OCI-LY7 (cell line): ENCODE data around the gene TMEM45B.

Experiments used
- CTCF ChIP-seq: fragments of 200-600 bp; sonication (generic); conservative IDR thresholded peaks from 2 replicates; pipeline ENCODE4 v1.5.1; 2014; ENCODE audit warnings: mild to moderate bottlenecking, antibody characterized with exemption, low read length, moderate library complexity, mixed read lengths
- EZH2phosphoT487 ChIP-seq: fragments of 200-600 bp; sonication (generic); IDR thresholded peaks from 2 replicates; pipeline ENCODE4 v1.6.1; 2018; ENCODE audit warnings: low read depth, borderline replicate concordance, mild to moderate bottlenecking, mixed run types, antibody characterized with exemption, low read length, moderate library complexity, mixed read lengths

DNA sequence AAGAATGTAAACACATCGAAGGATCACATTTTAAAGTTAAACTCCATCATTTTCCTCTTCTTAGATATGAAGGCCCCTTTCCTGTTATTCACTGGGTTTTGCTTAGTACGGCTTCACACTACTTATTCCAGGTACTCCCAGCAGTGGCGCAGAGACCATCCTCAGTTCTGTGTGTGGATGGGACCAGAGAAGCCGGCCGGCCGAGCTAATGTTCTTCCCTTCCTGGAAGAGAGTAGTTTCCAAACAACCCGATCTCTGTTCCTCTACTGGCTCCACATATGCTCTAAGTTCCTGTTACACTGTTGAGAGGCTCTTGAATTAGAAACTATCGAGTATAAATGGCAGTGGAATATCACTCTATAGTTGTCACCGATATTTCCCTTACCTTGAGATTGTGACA lies 80.4 kb downstream of the TMEM45B start:
- TF ChIP-seq CTCF (no peak), EZH2phosphoT487 (no peak)
